Left lobe of liver (tissue), 2 donors: Measurements from ENCODE around the gene F2RL3. TPM values are rescaled to one million over a fixed set of nuclear protein-coding genes. Genes with fewer than 3 reads are reported as not detected.

Experiments used
- ATAC-seq: fragments of 200-7000 bp; cut with Tn5 transposase; one replicate; pipeline ENCODE4 v1.9.1; 2020; ENCODE audit warnings: mild to moderate bottlenecking, moderate library complexity
- DNase-seq: peaks from one replicate; pipeline ENCODE4 v3.0.0-alpha.2; 2020; ENCODE audit warnings: low spot score
- total RNA-seq: library from RNA; stranded (reverse); gene quantifications from one replicate; pipeline ENCODE4 v1.2.1, GENCODE V29; 2021
- donor health status: DM: no; HTN: no; CAD: no; lungs with moderate emphysema.
- donor health status: DM: no; HTN: yes; CAD: no.

Gene F2RL3
- total RNA-seq, 1 donor from 2014 or later: 0.15 TPM

GRCh38 chr19:16892868-16893685, 4.3 kb downstream of the F2RL3 start:
- no peak for DNase-seq
- ATAC-seq: no peak

GRCh38 chr19:16893686-16893989, 4.8 kb downstream of the F2RL3 start:
- DNase-seq (no peak), ATAC-seq (no peak)

GRCh38 chr19:16894080-16894479, 5.3 kb downstream of the F2RL3 start:
- DNase-seq: no peak

GRCh38 chr19:16895467-16896145, 6.8 kb downstream of the F2RL3 start:
- DNase-seq: no peak
- no peak for ATAC-seq

More at GRCh38 chr19:16894080-16894479, 5.3 kb downstream of the F2RL3 start:
- ATAC-seq: no peak

- no peak for DNase-seq
- no peak for ATAC-seq
Observed at GRCh38 chr19:16896146-16897028, 7.6 kb downstream of the F2RL3 start.

GRCh38 chr19:16897029-16897855, 8.4 kb downstream of the F2RL3 start:
- DNase-seq: peak; percentile 76
- peak; percentile 77 for ATAC-seq

- no peak for ATAC-seq
- no peak for DNase-seq
Observed at GRCh38 chr19:16897856-16898161, 9.0 kb downstream of the F2RL3 start.

GRCh38 chr19:16898361-16899015, 9.7 kb downstream of the F2RL3 start:
- DNase-seq (no peak), ATAC-seq (no peak)

GRCh38 chr19:16899566-16900075, 10.8 kb downstream of the F2RL3 start:
- ATAC-seq (peak; percentile 32), DNase-seq (no peak)

- ATAC-seq: no peak
- DNase-seq: no peak
Observed at GRCh38 chr19:16901491-16902175, 12.8 kb downstream of the F2RL3 start.

- ATAC-seq (no peak), DNase-seq (no peak)
Observed at GRCh38 chr19:16902545-16902944, 13.7 kb downstream of the F2RL3 start.

GRCh38 chr19:16903347-16903746, 14.5 kb downstream of the F2RL3 start:
- no peak for ATAC-seq
- DNase-seq: no peak

- DNase-seq: no peak
- ATAC-seq: no peak
Observed at GRCh38 chr19:16904599-16904998, 15.8 kb downstream of the F2RL3 start.

- ATAC-seq (no peak), DNase-seq (no peak)
Observed at GRCh38 chr19:16908759-16909158, 20.0 kb downstream of the F2RL3 start.

GRCh38 chr19:16911046-16911445, 22.2 kb downstream of the F2RL3 start:
- ATAC-seq (no peak), DNase-seq (no peak)

GRCh38 chr19:16912780-16913179, 24.0 kb downstream of the F2RL3 start:
- ATAC-seq (no peak), DNase-seq (no peak)

GRCh38 chr19:16914421-16914820, 25.6 kb downstream of the F2RL3 start:
- DNase-seq (no peak), ATAC-seq (no peak)

- ATAC-seq (no peak), DNase-seq (no peak)
Observed at GRCh38 chr19:16915135-16915534, 26.3 kb downstream of the F2RL3 start.

GRCh38 chr19:16915734-16916133, 26.9 kb downstream of the F2RL3 start:
- ATAC-seq: no peak
- no peak for DNase-seq
